Suprapubic skin (tissue), 4 donors: ENCODE results near the gene EPHA4. TPM values are rescaled to one million over a fixed set of nuclear protein-coding genes. Genes with fewer than 3 reads are reported as not detected.

ENCODE experiments used
- DNase-seq, 2 donors: peaks; one replicate each; pipeline ENCODE4 v3.0.0-alpha.2; 2019; ENCODE audit warnings: low spot score in 2 of 2
- H3K27ac ChIP-seq: fragments of 200-600 bp; sonication (generic); one replicate; pipeline ENCODE4 v1.5.1; 2019
- H3K27me3 ChIP-seq: fragments of 200-600 bp; sonication (generic); one replicate; pipeline ENCODE4 v1.5.1; 2019
- H3K36me3 ChIP-seq: fragments of 200-600 bp; sonication (generic); one replicate; pipeline ENCODE4 v1.5.1; 2019
- H3K4me1 ChIP-seq: fragments of 200-600 bp; sonication (generic); one replicate; pipeline ENCODE4 v1.5.1; 2019
- H3K4me3 ChIP-seq: fragments of 200-600 bp; sonication (generic); one replicate; pipeline ENCODE4 v1.5.1; 2019; ENCODE audit warnings: mild to moderate bottlenecking
- H3K9me3 ChIP-seq: fragments of 200-600 bp; sonication (generic); one replicate; pipeline ENCODE4 v1.5.1; 2019
- CTCF ChIP-seq, 2 donors: fragments of 200-600 bp in 1 of 2; fragments of 450-650 bp in 1 of 2; sonication (generic) in 1 of 2; IDR thresholded peaks; one replicate each; pipeline ENCODE4 v1.5.1; 2016 to 2019; ENCODE audit warnings: antibody characterized with exemption in 2 of 2, mild to moderate bottlenecking in 1 of 2, moderate library complexity in 1 of 2
- EP300 ChIP-seq: sonication (generic); formaldehyde crosslinking; IDR thresholded peaks from one replicate; pipeline ENCODE4 v1.6.1; 2017; ENCODE audit warnings: antibody characterized with exemption
- POLR2A ChIP-seq, 2 donors: fragments of 450-650 bp; IDR thresholded peaks; one replicate each; pipeline ENCODE4 v1.6.1; 2017; ENCODE audit warnings: antibody characterized with exemption in 2 of 2, mild to moderate bottlenecking in 2 of 2, moderate library complexity in 2 of 2
- POLR2AphosphoS5 ChIP-seq, 3 donors: sonication (generic); formaldehyde crosslinking; IDR thresholded peaks; one replicate each; pipeline ENCODE4 v1.6.1; 2017; ENCODE audit warnings: antibody characterized with exemption in 3 of 3
- WGBS: methylation state at CpG from one replicate; pipeline ENCODE4 v1.1.5; 2018; 5-methylcytosine and 5-hydroxymethylcytosine counted together
- total RNA-seq, 4 donors: library from RNA; depleted of rRNA; stranded (reverse); fragments of >200 nt; gene quantifications; one replicate each; pipeline ENCODE4 v1.1.0, GENCODE V29; 2016

EPHA4 gene
- total RNA-seq, 4 donors from 2014 or later: 49.9 to 70.6 (median 67.8) TPM

- Histone ChIP-seq H3K4me1 (peaks cover 16% of the 10 kb centered on the region), H3K27ac (no peak overlapping the region), H3K27me3 (no peaks in the 10 kb centered on the region), H3K9me3 (no peaks in the 10 kb centered on the region), H3K36me3 (no peaks in the 10 kb centered on the region), H3K4me3 (no peak overlapping the region)
- no peak for TF ChIP-seq POLR2AphosphoS5 (IDR thresholded peaks at IDR 0.05)
- TF ChIP-seq POLR2A (IDR thresholded peaks at IDR 0.05): no peak
- TF ChIP-seq CTCF (IDR thresholded peaks at IDR 0.05): no peak
- TF ChIP-seq EP300: no peak
- no peak for DNase-seq
- WGBS: 35% methylated on average over 2 of the region's 2 CpGs
These were observed 16.6 kb downstream of the EPHA4 start for GRCh38 chr2:221555494-221555846.

- Histone ChIP-seq H3K27me3 (no peaks in the 10 kb centered on the region), H3K36me3 (no peaks in the 10 kb centered on the region), H3K27ac (no peak overlapping the region), H3K4me3 (no peak overlapping the region), H3K9me3 (no peaks in the 10 kb centered on the region), H3K4me1 (peaks cover 16% of the 10 kb centered on the region)
- DNase-seq: no peak
- WGBS: 44% methylated on average over 4 of the region's 4 CpGs
- TF ChIP-seq CTCF (IDR thresholded peaks at IDR 0.05) (no peak), EP300 (no peak), POLR2A (IDR thresholded peaks at IDR 0.05) (no peak), POLR2AphosphoS5 (IDR thresholded peaks at IDR 0.05) (no peak)
These were observed 17.2 kb downstream of the EPHA4 start for GRCh38 chr2:221554769-221555493.

- no peaks in the 10 kb centered on the region for H3K9me3 ChIP-seq
- 92% methylated on average over 4 of the region's 4 CpGs for WGBS
- no peaks in the 10 kb centered on the region for H3K36me3 ChIP-seq
- H3K27ac ChIP-seq: no peak overlapping the region
- no peak for TF ChIP-seq CTCF (IDR thresholded peaks at IDR 0.05)
- no peak for TF ChIP-seq POLR2A (IDR thresholded peaks at IDR 0.05)
- TF ChIP-seq EP300: no peak
- TF ChIP-seq POLR2AphosphoS5 (IDR thresholded peaks at IDR 0.05): no peak
- H3K27me3 ChIP-seq: no peaks in the 10 kb centered on the region
- H3K4me3 ChIP-seq: no peak overlapping the region
- H3K4me1 ChIP-seq: peaks cover 16% of the 10 kb centered on the region
- no peak for DNase-seq
These were observed 18.8 kb downstream of the EPHA4 start for GRCh38 chr2:221553333-221553732.

GRCh38 chr2:221552291-221552690 lies 19.8 kb downstream of the EPHA4 start:
- Histone ChIP-seq H3K36me3 (no peaks in the 10 kb centered on the region), H3K4me3 (no peak overlapping the region), H3K4me1 (peaks cover 16% of the 10 kb centered on the region), H3K9me3 (no peaks in the 10 kb centered on the region), H3K27me3 (no peaks in the 10 kb centered on the region), H3K27ac (no peak overlapping the region)
- WGBS: 90% methylated on average over 4 of the region's 4 CpGs
- TF ChIP-seq POLR2AphosphoS5 (IDR thresholded peaks at IDR 0.05) (no peak), POLR2A (IDR thresholded peaks at IDR 0.05) (no peak), CTCF (IDR thresholded peaks at IDR 0.05) (no peak), EP300 (no peak)
- no peak for DNase-seq

- H3K36me3 ChIP-seq: no peaks in the 10 kb centered on the region
- DNase-seq: no peak
- H3K9me3 ChIP-seq: no peaks in the 10 kb centered on the region
- 91% methylated on average over 1 of the region's 1 CpG for WGBS
- peaks cover 16% of the 10 kb centered on the region for H3K4me1 ChIP-seq
- no peak overlapping the region for H3K4me3 ChIP-seq
- TF ChIP-seq EP300 (no peak), POLR2AphosphoS5 (IDR thresholded peaks at IDR 0.05) (no peak), CTCF (IDR thresholded peaks at IDR 0.05) (no peak), POLR2A (IDR thresholded peaks at IDR 0.05) (no peak)
- no peaks in the 10 kb centered on the region for H3K27me3 ChIP-seq
- no peak overlapping the region for H3K27ac ChIP-seq
These were observed 20.2 kb downstream of the EPHA4 start for GRCh38 chr2:221551864-221552263.
